ENCODE data around the gene PTF1A. TPM values are rescaled to one million over a fixed set of nuclear protein-coding genes. Genes with fewer than 3 reads are reported as not detected.
"Not testable (repeated sequence)": the region's sequence is repeated elsewhere in the genome, so short reads cannot be mapped to it uniquely, and the experiment has no call there.

Gene PTF1A
- total RNA-seq, 1 experiment from 2014 or later, result not detected

- no peak for DNase-seq (ENCODE audit: low read depth)
These were observed 11.5 kb downstream of the PTF1A start for GRCh38 chr10:23203369-23204325.

DNA sequence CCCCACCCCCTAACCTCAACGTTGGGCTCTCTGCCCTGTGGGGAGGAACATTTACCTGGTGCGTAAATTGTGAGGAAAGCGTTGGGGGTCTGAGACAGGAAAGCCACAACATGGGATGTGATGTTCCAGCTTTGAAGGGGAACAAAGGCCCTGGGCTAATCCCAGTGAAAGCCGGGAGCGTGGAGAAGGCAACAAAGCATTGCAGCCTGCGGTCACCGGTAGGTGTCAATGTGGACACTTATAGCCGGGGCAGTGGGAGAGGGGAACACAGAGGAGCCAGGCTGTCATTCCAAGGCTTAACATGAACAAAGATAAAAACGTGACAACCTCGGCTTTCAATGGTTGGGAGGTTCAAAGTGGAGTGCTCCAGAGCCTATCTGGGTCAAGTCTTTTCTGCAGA lies 12.7 kb downstream of the PTF1A start:
- DNase-seq (ENCODE audit: low read depth), result no peak

DNA sequence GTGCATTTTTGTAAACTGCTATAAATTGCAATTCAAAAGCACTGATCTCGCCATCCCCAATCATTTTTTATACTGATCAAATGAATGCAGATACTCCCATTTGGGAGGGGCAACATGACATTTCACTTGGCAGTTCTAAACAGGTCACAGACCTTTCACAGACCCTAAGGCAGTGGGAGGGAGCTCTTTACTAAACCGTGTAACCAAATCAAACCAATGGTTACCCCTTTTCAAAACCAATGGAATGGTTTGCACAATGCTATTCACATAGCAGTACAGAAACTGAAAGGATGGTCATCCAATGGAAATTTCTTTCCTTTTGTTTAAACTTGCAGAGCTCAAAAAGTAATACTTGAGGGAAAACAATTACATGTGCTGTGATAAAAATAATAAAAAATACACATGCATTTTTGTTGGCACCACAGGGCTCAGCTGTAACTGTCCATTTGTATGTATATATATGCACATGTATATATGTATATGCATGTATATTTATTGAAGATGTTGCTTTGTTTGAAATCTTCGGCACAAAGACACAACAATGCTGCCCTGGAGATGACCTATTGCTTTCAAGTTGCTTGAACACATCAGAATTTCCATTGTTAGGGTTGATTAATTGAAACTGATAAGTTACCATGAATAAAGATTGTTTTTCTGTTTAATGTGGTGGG lies 14.0 kb downstream of the PTF1A start:
- DNase-seq (ENCODE audit: low read depth), result no peak

DNA sequence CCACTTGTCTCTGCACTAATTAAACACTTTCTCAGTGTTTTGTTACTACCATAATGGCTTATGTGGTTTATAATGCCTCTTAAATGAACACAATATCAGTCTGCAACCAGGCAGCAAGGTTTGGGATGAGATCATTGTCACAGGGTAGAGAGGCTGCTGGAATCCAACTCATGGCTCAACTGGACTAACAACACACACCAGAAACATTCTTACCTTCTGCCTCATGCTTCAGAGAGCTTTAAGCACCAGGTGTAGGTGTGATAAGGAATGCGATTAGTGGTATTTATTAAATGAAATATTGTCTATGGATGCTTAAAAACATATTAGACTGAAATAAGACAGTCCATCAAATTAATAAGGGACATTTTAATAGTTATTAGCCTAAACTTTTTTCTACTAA lies 25.4 kb downstream of the PTF1A start:
- no peak for DNase-seq (ENCODE audit: low read depth)

DNA sequence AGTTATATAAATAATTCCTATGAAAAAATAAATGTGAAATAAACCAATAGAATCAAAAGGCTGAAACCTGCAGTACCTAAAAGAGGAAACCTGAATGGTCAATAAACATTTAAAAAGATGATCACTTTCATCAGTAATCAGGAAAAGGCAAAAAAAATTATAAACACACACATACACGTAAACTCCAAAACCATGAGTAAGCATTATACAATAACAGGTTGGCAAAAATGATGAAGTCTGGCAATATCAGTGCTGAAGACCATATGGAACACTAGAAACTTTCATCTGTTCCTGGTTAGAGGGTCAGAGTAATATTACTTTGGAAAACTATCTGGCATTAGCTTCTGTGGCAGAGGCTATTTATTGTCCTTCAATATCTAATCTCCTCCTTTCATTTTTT lies 38.5 kb downstream of the PTF1A start:
- DNase-seq (ENCODE audit: low read depth), result no peak

- DNase-seq (ENCODE audit: low read depth), result no peak
These were observed 45.9 kb downstream of the PTF1A start for GRCh38 chr10:23238015-23238414.

- not testable (repeated sequence) for DNase-seq (ENCODE audit: low read depth)
These were observed 49.7 kb downstream of the PTF1A start for GRCh38 chr10:23241779-23242178.

Other genes with a start within 250 kb of the PTF1A start
- 18.9 and 23.7 TPM in 2 replicates for gene MSRB2, start 96.7 kb upstream of the PTF1A start, total RNA-seq (2014; rRNA removed)
- 0.11 and 0.19 TPM in 2 replicates for gene C10orf67, start 152.5 kb downstream of the PTF1A start, total RNA-seq (2014; rRNA removed)
- gene OTUD1, start 246.8 kb downstream of the PTF1A start, total RNA-seq (2014; rRNA removed), result 3.7 and 3.8 TPM in 2 replicates